OCI-LY3 (cell line): ENCODE measurements around the gene WASHC1.
"Not testable (repeated sequence)": the region's sequence is repeated elsewhere in the genome, so short reads cannot be mapped to it uniquely, and the experiment has no call there.

Source experiments
- CTCF ChIP-seq: fragments of 200-600, 300-600 bp; sonication (generic); IDR thresholded peaks from 2 replicates; pipeline ENCODE4 v1.5.1; 2014; ENCODE audit warnings: antibody characterized with exemption, low read length, low read depth
- EZH2phosphoT487 ChIP-seq: fragments of 200-600 bp; shearing (Covaris generic); IDR thresholded peaks from 2 replicates; pipeline ENCODE4 v1.6.1; 2018; ENCODE audit warnings: antibody characterized with exemption, mixed run types, low read depth

DNA sequence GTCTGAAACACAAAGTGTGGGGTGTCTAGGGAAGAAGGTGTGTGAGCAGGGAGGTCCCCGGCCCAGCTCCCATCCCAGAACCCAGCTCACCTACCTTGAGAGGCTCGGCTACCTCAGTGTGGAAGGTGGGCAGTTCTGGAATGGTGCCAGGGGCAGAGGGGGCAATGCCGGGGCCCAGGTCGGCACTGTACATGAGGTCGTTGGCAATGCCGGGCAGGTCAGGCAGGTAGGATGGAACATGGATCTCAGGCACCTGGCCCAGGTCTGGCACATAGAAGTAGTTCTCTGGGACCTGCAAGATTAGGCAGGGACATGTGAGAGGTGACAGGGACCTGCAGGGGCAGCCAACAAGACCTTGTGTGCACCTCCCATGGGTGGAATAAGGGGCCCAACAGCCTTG is 12.4 kb downstream of the WASHC1 start:
- TF ChIP-seq CTCF, EZH2phosphoT487: not testable (repeated sequence)
